ENCODE results near the gene CCNJ.

GRCh38 chr10:96023168-96023567 lies 20.2 kb upstream of the CCNJ start:
- no peak for TF ChIP-seq POLR2A (IDR thresholded peaks at IDR 0.05)
- no peak for TF ChIP-seq POLR2AphosphoS5 (IDR thresholded peaks at IDR 0.05)
- no peak for TF ChIP-seq CTCF (IDR thresholded peaks at IDR 0.05)
